Mononuclear cell (primary cell): Measurements from ENCODE around the gene SPC25. TPM values are rescaled to one million over a fixed set of nuclear protein-coding genes. Genes with fewer than 3 reads are reported as not detected.
A peak's percentile ranks its signal among the peaks of the same experiment; 100 is the strongest.

Source experiments
- H3K27me3 ChIP-seq: 2 replicates; pipeline ENCODE4 v1.6.0; 2011; ENCODE audit warnings: low read length, control low read depth; ENCODE audit not compliant: insufficient read depth
- H3K4me1 ChIP-seq: 2 replicates; pipeline ENCODE4 v1.5.1; 2011; ENCODE audit warnings: mild to moderate bottlenecking, low read length, control low read depth; ENCODE audit not compliant: insufficient read depth
- H3K4me3 ChIP-seq: 2 replicates; pipeline ENCODE4 v1.5.1; 2011; ENCODE audit warnings: mild to moderate bottlenecking, low read length, moderate library complexity
- H3K9me3 ChIP-seq: 2 replicates; pipeline ENCODE4 v1.5.1; 2011; ENCODE audit warnings: low read depth, mild to moderate bottlenecking, control low read depth, low read length
- total RNA-seq: library from RNA; depleted of rRNA; stranded (reverse); fragments of >200 nt; gene quantifications from one replicate; pipeline ENCODE4 v1.2.3, GENCODE V29; 2012

Gene SPC25
- total RNA-seq, 1 donor = 1.3 TPM

DNA sequence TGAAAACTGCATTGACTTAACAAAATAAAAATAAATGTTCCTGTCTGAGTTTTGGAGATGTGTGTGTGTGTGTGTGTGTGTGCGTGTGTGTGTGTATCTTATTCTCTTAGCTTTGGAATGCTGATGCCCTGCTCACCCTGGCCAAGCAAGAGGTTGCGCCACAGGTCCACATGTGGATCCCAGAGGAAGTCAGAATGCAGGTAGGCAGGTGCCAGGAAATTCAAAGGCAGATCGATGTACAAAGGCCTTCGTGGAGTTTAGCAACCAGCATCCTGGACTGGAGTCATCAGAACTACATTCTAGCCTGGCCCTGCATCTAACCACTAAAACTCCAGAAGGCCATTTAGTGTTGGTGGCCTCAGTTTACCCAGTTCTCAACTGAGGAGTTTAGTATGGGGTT, 23.3 kb upstream of the SPC25 start:
- peaks cover 12% of the 10 kb centered on the region for H3K27me3 ChIP-seq
- H3K4me1 ChIP-seq = no peaks in the 10 kb centered on the region
- no peak overlapping the region for H3K4me3 ChIP-seq
- peaks cover 4% of the 10 kb centered on the region for H3K9me3 ChIP-seq

DNA sequence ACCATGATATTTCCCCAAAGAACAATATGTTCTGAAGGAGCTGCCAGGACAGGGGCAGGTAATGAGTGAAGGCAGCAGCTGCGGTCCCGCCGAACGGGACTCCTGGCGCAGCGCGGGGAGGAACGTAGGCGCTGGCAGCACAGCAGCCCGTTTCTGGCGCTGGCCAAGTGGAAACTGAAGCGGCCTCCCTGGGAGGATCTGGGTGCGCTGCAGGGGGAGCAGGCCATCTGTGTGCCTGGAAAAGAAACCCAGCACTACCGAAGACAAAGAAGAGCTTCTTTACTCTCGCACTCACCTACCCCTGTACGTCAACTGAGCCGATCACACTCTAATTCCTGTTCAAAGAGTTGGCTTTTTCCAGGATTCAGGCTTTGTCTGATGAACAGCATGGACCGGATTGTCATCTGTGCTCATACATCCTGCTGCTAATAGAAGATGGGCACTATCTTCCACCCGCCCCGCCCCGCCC, 22.7 kb upstream of the SPC25 start:
- peaks cover 12% of the 10 kb centered on the region for H3K27me3 ChIP-seq
- H3K4me3 ChIP-seq = no peak overlapping the region
- no peaks in the 10 kb centered on the region for H3K4me1 ChIP-seq
- peaks cover 4% of the 10 kb centered on the region for H3K9me3 ChIP-seq

DNA sequence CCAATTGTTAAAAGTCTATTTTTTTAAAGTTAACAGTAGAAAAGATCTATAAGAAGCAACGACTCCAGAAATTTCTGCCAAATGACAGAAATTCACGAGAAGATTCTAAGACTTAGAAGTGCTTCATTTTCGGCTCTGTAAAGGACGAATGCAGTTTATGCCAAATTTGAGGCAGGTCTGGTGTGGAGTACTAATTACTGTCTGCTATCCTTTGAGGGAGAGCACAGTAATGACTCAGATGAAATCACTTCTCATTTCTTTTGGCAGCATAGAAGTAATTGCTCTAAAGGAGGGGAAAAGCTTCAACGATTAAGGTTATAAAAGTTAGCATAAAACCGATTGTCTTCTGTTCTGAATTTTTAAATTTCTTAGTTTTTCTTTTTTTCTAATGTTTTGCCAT, 22.2 kb upstream of the SPC25 start:
- Histone ChIP-seq H3K4me1 (no peaks in the 10 kb centered on the region), H3K9me3 (peaks cover 4% of the 10 kb centered on the region), H3K27me3 (peaks cover 12% of the 10 kb centered on the region), H3K4me3 (no peak overlapping the region)

DNA sequence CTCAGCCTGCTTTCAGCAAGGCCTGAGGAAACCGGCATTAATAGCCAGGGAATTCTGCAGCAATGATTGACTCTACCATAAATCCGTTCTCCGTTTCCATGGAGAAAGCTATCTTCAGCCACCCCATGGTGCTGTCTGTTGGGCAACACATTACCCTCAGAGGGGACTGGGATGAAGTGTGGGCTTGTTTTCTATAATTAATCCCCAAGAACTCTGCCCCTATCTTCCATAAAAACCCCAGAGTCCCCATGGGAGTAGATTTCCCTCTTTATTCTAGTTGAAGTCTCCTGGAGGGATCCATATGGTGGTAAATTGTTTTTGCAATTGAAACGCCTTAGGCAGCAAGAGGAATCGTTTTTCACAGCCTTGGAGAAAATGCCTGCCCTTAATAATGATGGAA, 20.1 kb upstream of the SPC25 start:
- Histone ChIP-seq H3K27me3 (peaks cover 12% of the 10 kb centered on the region), H3K4me1 (no peaks in the 10 kb centered on the region), H3K9me3 (peaks cover under 1% of the 10 kb centered on the region), H3K4me3 (no peak overlapping the region)

DNA sequence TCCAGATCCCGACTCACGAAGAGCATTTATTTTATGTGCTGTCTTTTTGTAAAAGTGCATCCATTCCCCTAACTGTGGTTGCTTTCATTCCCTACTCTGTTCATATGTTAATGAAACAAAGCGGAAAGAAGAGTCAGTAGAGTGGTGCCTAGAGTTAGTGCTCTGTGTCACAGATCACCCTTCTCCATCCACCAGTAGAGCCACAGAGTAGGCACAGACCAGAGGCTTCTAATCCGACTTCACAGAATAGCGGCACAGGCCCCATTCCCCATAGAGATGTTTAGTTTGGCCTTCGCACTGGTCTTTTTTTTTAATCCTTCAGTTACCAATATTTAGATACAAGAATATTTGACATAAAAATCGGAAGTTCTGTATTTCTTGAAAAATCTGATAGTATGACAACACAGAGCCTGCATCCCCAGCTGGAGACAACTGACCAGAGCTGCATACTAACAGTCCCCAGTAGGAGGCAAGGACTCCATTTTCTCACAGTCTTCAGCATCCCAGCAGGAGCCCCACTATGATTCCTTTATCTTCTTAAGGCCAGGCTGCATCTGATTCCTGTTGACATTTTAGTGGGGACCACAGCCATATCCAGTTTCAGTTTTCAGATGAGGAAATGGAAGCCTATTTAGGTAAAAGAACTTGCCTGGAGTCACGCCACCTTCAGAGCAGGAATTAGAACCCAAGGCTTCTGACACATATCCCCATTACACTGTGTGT, 17.9 kb upstream of the SPC25 start:
- Histone ChIP-seq H3K4me1 (no peaks in the 10 kb centered on the region), H3K27me3 (peaks cover 12% of the 10 kb centered on the region), H3K9me3 (no peaks in the 10 kb centered on the region), H3K4me3 (no peak overlapping the region)

DNA sequence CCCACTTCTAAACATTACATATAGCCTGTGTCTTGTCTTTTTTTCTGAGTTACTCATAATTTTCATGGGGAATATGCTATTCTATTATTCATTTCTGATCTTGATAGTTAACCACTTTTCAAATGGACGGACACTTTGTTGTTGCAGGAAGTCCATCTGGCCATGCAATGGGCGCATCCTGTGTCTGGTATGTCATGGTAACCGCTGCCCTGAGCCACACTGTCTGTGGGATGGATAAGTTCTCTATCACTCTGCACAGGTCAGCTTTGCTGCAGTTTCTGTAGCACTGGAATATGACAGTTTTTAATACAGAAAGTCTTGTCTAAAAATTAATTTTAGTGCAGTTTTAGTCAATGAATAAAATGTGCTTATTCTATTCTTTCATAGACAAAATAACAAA, 14.1 kb upstream of the SPC25 start:
- H3K4me3 ChIP-seq = no peak overlapping the region
- no peaks in the 10 kb centered on the region for H3K4me1 ChIP-seq
- H3K27me3 ChIP-seq = no peaks in the 10 kb centered on the region
- no peaks in the 10 kb centered on the region for H3K9me3 ChIP-seq

DNA sequence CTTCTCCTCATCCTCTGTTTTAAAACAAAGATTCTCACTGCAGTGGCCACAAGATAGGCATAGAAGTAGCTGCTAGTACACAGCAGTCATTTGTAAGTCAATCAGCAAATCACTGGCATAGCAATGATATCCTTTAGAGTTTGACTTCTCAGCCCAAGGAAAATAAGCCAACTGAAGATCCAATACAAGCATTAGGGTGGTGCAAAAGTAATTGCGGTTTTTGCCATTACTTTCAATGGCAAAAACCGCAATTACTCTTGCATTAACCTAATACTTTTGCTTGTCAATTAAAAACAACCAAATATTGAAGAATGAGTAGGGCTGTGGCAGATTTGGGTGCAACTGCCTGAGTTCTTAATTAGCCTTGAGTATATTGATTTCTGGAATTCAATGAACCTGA, 13.7 kb upstream of the SPC25 start:
- Histone ChIP-seq H3K27me3 (no peaks in the 10 kb centered on the region), H3K4me1 (no peaks in the 10 kb centered on the region), H3K4me3 (no peak overlapping the region), H3K9me3 (no peaks in the 10 kb centered on the region)

DNA sequence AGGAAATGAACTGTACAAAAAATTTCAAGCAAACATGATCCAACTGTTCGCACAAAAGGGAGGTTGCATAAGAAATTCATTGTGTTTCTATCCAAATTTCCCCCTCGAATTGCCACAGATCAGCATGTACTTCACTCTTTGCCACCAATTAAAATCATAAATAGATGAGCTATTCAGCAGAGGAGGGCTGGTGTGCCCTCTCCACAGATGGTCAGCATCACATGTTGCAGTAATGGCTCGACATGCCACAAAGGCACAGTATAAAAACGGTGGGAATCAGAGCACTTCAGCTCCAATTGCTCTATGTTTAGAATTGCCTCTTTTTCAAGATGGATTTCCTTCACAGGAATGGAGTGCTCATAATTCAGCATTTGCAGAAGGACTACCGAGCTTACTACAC, 10.8 kb upstream of the SPC25 start, which contains the start of gene G6PC2:
TSS of gene G6PC2 (plus strand) at position 289 of the 400 bp plus-strand sequence. CDS start at position 330, 41 bp downstream.
- no peak within 1 kb of the TSS for H3K4me3 ChIP-seq
- H3K27me3 ChIP-seq = no peaks in the 10 kb centered on the region
- H3K4me1 ChIP-seq = no peaks in the 10 kb centered on the region
- no peaks in the 10 kb centered on the region for H3K9me3 ChIP-seq

DNA sequence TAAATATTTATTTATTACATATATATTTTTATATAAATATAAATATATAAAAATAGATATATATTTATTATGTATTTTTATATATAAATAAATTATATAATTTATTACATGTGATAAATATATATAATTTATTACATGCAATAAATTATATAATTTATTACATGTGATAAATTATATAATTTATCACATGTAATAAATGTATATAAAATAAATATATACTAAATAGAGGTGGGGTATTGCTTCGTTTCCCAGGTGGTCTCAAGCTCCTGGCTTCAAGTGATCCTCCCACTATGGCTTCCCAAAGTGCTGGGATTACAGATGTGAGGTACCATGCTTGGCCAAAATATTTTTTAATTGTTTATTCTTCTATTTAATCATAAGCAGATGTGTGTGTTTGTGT, 7.2 kb upstream of the SPC25 start:
- H3K4me3 ChIP-seq = no peak overlapping the region
- H3K9me3 ChIP-seq = no peaks in the 10 kb centered on the region
- no peaks in the 10 kb centered on the region for H3K27me3 ChIP-seq
- no peaks in the 10 kb centered on the region for H3K4me1 ChIP-seq

DNA sequence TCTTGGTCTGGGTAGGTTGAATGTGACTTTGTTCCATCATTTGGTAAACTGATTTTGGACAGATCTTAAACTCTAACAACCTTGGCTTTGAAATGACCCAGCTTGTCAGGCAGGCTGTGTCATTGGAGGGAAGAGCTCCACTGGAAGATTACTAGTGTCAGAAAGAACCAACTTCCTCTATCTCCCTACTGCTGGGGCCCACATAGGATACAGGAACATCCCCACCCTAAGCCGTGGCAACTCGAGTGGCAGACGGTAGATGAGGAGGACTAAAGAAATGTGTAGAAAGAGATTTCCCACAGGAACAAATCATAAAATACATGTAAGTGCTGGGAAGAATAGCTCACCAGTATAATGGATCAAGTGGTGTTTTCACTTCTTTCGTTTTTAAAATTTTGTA, 6.6 kb upstream of the SPC25 start:
- H3K27me3 ChIP-seq = no peaks in the 10 kb centered on the region

DNA sequence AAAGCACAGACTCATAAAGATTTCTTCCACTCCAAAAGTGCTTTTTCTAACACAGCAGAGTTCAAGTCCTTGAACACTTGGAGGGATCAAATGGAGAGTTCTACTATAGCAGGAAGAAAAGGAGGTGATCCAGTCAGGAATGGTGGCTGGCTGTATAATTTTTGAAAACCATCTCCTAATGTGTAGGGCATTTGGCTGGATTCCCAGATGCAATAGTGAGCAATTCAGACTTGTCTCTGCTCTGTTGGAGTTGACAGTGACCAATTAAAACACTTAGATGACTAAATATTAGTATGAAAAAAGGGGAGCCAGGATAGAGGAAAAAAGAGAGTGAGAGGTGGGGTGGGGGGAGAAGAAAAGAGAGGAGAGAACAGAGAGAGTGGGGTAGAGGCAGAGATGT, 5.5 kb upstream of the SPC25 start:
- Histone ChIP-seq H3K27me3 (no peaks in the 10 kb centered on the region), H3K9me3 (no peaks in the 10 kb centered on the region), H3K4me1 (peaks cover 1% of the 10 kb centered on the region), H3K4me3 (no peak overlapping the region)

More for the DNA sequence above, 6.6 kb upstream of the SPC25 start:
- H3K9me3 ChIP-seq = no peaks in the 10 kb centered on the region
- H3K4me3 ChIP-seq = no peak overlapping the region
- no peaks in the 10 kb centered on the region for H3K4me1 ChIP-seq

DNA sequence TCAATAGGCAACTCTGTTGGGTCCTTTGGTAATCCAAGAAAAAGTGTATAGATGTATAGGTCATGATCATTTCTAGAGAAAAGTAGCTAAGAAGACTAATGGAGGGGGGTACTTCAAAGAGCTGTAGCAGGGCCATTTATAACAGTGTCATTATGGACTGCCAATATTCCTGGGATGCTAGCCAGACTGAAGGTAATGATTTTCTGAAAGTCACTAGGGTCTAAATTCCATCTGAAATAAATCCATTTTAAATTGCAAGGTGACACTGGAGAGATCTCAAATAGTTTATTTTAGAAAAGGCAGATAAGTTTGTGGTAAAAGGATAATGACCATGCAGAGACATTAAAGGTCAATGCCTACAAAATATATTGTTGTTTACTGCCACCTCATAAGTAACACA, 4.5 kb upstream of the SPC25 start:
- H3K9me3 ChIP-seq = no peaks in the 10 kb centered on the region
- H3K4me1 ChIP-seq = peaks cover 8% of the 10 kb centered on the region
- no peak overlapping the region for H3K4me3 ChIP-seq
- H3K27me3 ChIP-seq = no peaks in the 10 kb centered on the region

DNA sequence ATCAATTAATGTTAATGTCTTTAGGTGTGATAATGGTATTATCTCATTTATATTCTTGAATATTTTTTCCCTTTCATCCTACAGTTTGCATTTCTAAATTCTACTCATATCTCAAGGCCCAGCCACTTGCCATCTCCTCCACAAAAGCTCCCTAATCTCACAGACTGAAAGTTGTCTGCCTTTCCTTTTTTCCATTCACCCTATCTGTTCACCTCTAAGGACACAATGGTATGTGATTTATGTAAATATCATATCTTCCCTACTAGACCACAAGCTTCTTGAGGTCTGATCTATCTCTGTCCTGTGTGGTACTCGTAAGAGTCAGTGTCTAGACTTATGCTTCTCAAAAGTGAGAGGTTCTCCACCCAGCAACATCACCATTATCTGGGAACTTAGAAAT, 3.9 kb upstream of the SPC25 start:
- Histone ChIP-seq H3K9me3 (no peaks in the 10 kb centered on the region), H3K27me3 (no peaks in the 10 kb centered on the region), H3K4me3 (no peak overlapping the region), H3K4me1 (peaks cover 11% of the 10 kb centered on the region)

DNA sequence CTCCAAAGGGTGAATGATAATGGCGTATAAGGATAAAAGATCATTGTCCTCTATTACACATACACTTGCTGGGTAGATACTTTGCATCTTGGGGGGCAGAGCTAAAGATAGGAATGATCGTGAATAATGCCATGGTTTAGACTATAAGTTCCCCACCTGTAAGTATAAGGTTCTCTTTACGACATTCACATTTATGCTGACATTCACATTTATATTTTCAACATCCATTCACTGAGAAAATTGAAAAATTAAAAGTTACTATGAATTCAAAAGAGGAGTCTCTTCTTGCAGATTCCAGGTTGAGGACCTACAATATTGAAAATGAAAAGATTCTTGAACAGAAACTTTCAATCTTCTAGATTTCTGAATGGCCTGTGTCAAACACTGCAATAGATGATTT, 2.1 kb upstream of the SPC25 start:
- Histone ChIP-seq H3K9me3 (no peaks in the 10 kb centered on the region), H3K27me3 (no peaks in the 10 kb centered on the region), H3K4me1 (peaks cover 11% of the 10 kb centered on the region), H3K4me3 (no peak overlapping the region)

DNA sequence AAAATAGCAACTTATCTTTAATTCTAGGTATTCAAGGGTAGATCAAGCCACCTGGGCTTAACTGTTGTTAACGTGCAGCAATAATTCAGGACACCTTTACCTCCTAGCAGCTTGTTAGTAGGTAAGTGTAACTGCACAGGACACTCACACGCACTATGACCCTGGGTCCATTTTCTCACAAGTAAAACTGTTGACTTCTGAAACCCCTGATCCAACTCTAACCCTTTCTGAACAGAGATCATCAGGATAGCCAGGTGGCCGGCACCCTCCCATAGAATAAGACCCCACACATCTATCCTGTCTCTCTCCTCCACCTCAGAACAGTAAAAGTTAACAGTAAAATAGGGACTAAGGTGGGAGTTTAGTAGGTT, 610 bp downstream of the SPC25 start:
- no peaks in the 10 kb centered on the region for H3K9me3 ChIP-seq
- peaks cover 11% of the 10 kb centered on the region for H3K4me1 ChIP-seq
- peak overlapping the region; percentile 46 for H3K4me3 ChIP-seq
- H3K27me3 ChIP-seq = no peaks in the 10 kb centered on the region

DNA sequence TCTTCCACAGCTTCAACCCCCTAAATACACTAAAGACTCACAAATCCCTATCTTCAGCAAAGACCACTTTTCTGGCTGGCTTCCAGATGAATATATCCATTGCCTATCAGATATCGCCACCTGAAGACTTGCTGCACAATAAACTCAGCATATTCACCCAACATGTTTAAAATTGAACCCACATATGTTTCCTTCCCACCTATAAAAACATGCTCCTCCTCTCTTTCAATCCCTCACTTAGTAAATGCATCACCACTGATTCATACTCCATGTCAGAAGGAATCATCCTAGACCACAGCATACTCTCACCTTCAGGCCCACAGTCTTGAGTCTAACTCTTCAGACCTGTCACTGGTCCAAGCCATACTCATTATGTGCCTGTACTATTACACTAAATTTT, 5.3 kb downstream of the SPC25 start:
- H3K27me3 ChIP-seq = no peaks in the 10 kb centered on the region
- no peak overlapping the region for H3K4me3 ChIP-seq
- H3K9me3 ChIP-seq = no peaks in the 10 kb centered on the region
- H3K4me1 ChIP-seq = peaks cover 5% of the 10 kb centered on the region
